Fibroblast of mammary gland (primary cell): ENCODE results near the gene MAGI2.

Source experiments
- DNase-seq: peaks from one replicate; pipeline ENCODE4 v3.0.0-alpha.2; 2010; ENCODE audit warnings: low read depth
- H3K4me3 ChIP-seq: 2 replicates; pipeline ENCODE4 v1.5.1; 2011; ENCODE audit warnings: low read depth, mild to moderate bottlenecking, low read length, moderate library complexity; ENCODE audit not compliant: control insufficient read depth
- CTCF ChIP-seq: conservative IDR thresholded peaks from 2 replicates; pipeline ENCODE4 v1.5.1; 2011; ENCODE audit warnings: low read depth, low read length, inconsistent platforms; ENCODE audit not compliant: control insufficient read depth, insufficient read depth

The MAGI2 gene

GRCh38 chr7:79159040-79159664 is 294.3 kb downstream of the MAGI2 start:
- no peak for DNase-seq
- TF ChIP-seq CTCF = no peak
- no peak overlapping the region for H3K4me3 ChIP-seq

- DNase-seq = peak; percentile 43
- TF ChIP-seq CTCF = no peak
- no peak overlapping the region for H3K4me3 ChIP-seq
Observed at GRCh38 chr7:79157281-79157680, 296.2 kb downstream of the MAGI2 start.

- no peak overlapping the region for H3K4me3 ChIP-seq
- DNase-seq = no peak
- no peak for TF ChIP-seq CTCF
Observed at GRCh38 chr7:79149831-79150230, 303.6 kb downstream of the MAGI2 start.

GRCh38 chr7:79142706-79143105 is 310.8 kb downstream of the MAGI2 start:
- H3K4me3 ChIP-seq = no peak overlapping the region
- TF ChIP-seq CTCF = no peak
- DNase-seq = no peak

- no peak overlapping the region for H3K4me3 ChIP-seq
- no peak for TF ChIP-seq CTCF
- DNase-seq = no peak
Observed at GRCh38 chr7:79141252-79141651, 312.2 kb downstream of the MAGI2 start.

- peak; percentile 72 for DNase-seq
- TF ChIP-seq CTCF = no peak
- no peak overlapping the region for H3K4me3 ChIP-seq
Observed at GRCh38 chr7:79137942-79138341, 315.5 kb downstream of the MAGI2 start.
